Sciatic nerve (tissue), 2 donors: Measurements from ENCODE around the gene MAN2A1. TPM values are rescaled to one million over a fixed set of nuclear protein-coding genes. Genes with fewer than 3 reads are reported as not detected.

Source experiments
- ATAC-seq: fragments of 200-7000 bp; cut with Tn5 transposase; one replicate; pipeline ENCODE4 v1.9.1; 2020; ENCODE audit warnings: mild to moderate bottlenecking, moderate library complexity
- DNase-seq: peaks from one replicate; pipeline ENCODE4 v3.0.0-alpha.2; 2020; ENCODE audit warnings: low spot score
- intact Hi-C: fragments of 100-400 bp; cut with DNase I; formaldehyde crosslinking; loops from one replicate; pipeline ENCODE4 v1.14.2; 2022
- total RNA-seq: library from RNA; stranded (reverse); fragmentation: NEBNext Ultra II Directional; extraction: Animal tissue kit (Norgen Biotek cat#: 25700); gene quantifications from one replicate; pipeline ENCODE4 v1.2.1, GENCODE V29; 2021
- donor health status: DM: no; HTN: no; CAD: no.
- donor health status: DM: no; HTN: no; CAD: no.

The MAN2A1 gene
- total RNA-seq = 45.2 TPM

GRCh38 chr5:109689740-109690241 lies at the start of gene MAN2A1:
TSS of gene MAN2A1 (plus strand) at chr5:109689927. CDS start at chr5:109690418, 491 bp downstream.
- ATAC-seq (peak; percentile 86), DNase-seq (peak; percentile 89)
- intact Hi-C loops = no loop called here

DNA sequence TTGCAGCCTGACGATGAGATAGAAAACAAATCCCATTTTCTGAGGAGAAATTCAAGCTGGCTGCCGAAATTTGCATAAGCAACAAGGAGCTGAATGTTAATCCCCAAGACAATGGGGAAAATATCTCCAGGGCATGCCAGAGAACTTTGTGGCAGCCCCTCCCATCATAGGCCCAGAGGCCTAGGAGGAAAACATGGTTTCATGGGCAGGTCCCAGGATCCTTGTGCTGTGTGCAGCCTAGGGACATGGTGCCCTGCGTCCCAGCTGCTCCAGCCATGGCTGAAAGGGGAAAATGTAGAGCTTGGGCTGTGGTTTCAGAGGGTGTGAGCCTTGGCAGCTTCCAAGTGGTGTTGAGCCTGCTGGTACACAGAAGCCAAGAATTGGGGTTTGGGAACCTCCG lies 48.8 kb upstream of the MAN2A1 start:
- intact Hi-C loops = no loop called here
- ATAC-seq (no peak), DNase-seq (no peak)

DNA sequence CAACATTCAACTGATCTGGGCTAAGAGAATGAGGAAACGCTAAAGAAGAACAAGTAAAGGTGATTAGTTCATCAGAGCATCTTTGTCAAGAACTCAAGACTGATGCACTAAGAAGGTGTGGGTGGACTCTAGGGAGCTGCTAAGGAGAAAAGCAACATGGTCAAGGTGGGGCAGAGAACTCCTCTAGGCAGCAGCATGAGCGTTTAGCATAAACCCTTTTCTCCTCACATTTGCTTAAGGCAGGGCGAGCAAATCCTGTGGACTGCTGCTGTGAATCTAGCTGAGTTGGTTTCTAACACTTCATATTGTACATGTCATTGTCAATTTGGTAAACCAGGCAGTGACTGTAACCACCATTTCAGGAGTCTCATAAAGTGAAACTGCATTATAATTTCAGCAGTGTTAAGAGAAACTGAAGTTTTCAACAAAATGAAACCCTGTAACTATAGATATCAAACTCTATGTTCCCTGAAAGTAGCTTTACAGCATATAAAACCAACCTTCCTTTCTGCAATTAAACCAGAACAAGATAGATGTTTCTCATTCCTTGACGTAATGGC lies 45.9 kb upstream of the MAN2A1 start:
- no peak for DNase-seq
- no peak for ATAC-seq
- intact Hi-C loops = no loop called here

GRCh38 chr5:109644829-109645228 lies 44.9 kb upstream of the MAN2A1 start:
- DNase-seq (no peak), ATAC-seq (no peak)
- intact Hi-C loops = no loop called here

DNA sequence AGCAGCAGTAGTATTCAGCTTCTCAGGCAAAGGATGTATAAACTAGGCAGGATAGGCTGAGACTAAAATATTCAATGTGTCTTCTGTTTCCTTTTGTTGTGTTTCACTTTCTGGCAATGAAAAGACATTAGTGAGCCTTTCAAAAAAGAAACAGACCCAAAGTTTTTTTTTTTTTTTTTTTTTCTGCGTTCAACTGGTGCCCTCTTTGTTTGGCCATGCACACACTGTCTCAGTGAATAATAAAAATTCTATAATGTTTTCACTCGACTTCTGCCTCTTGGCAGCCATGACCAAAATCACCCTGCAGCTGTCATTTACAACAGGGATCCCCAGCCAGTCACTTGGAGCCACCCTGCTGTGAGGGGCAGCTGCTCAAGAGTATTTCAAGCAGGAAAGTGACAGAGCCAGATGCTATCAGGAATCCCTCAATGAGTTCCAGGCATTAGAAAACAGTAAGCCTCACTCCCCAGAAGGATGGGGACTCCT lies 44.0 kb upstream of the MAN2A1 start:
- intact Hi-C loops = no loop called here
- DNase-seq = no peak
- ATAC-seq = no peak

DNA sequence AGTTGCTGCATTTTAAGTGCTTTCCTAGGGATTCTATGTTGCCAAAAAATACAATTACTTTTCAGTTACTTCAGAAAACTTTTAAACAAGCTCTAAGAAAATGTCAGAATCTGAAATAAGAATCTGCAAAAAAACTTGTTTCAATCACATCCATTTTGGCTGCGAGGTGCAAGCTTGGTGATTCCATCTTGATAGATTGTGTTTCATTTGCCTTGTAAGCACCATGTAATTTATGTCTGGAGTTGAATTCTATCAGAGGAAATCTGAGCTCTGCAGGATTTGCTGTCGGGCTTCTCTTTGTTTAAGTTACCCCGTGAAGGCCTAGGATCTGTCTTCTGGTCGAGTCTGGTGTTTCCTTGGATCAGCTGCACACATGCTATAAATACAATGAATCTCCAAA lies 40.4 kb upstream of the MAN2A1 start:
- ATAC-seq (no peak), DNase-seq (no peak)
- intact Hi-C loops = no loop called here

- intact Hi-C loops = no loop called here
- ATAC-seq (no peak), DNase-seq (no peak)
These were observed 39.2 kb upstream of the MAN2A1 start for GRCh38 chr5:109650493-109650892.

DNA sequence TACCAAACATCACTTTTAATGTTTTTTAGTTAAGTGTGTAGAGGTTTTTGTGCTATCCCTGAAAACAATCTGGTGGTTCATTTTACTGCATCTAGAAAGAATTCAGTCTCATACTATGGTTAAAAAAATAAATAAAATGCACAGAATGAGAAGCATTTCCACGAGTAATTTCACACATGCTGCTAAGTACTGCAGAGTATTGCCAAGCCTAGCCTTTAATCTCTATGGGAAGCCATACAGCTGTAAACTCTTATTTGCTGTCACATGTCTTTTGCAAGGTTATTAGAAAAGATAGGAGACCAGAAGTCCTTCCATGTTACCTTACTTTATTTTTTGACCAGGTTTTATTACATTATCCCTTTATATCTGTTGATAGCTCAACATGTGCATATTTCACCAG lies 37.6 kb upstream of the MAN2A1 start:
- ATAC-seq (no peak), DNase-seq (no peak)
- intact Hi-C loops = no loop called here

GRCh38 chr5:109653042-109653441 lies 36.7 kb upstream of the MAN2A1 start:
- no peak for DNase-seq
- intact Hi-C loops = no loop called here
- ATAC-seq = no peak

DNA sequence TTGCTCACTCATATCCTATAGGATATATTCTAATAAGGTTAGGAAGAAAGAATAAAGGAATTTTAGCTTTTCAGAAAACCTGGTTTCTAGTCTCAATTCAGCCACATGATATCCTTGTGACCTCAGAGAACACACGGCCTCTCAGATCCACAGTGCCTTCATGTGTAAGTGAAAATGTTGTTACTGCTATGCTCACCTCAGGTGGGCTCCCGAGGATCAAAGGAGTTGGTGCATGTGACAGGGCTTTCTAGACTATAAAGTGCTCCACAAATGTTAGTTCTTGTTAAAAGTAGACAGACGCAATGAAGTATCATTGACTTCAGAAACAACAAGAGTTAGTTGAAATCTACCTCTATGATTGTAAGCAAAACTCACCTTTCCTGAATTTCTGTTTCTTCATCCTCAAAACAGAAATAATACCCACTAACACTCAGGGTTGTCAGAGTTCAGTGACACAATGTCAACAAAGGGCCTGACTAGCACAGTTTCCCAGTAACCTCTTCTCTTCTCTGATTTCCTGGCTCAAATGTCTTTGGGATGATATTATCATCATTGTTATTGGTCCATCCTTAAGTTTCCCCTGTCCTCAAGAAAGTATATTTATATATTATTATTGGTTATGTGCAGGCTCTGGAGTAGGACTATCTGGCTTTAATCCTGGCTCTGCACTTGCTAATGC lies 36.0 kb upstream of the MAN2A1 start:
- intact Hi-C loops = no loop called here
- no peak for ATAC-seq
- no peak for DNase-seq

GRCh38 chr5:109654455-109654854 lies 35.3 kb upstream of the MAN2A1 start:
- DNase-seq (no peak), ATAC-seq (no peak)
- intact Hi-C loops = no loop called here

GRCh38 chr5:109655841-109656240 lies 33.9 kb upstream of the MAN2A1 start:
- ATAC-seq (peak; percentile 25), DNase-seq (no peak)
- intact Hi-C loops = no loop called here

GRCh38 chr5:109656829-109657228 lies 32.9 kb upstream of the MAN2A1 start:
- intact Hi-C loops = no loop called here
- DNase-seq (peak; percentile 74), ATAC-seq (peak; percentile 93)

DNA sequence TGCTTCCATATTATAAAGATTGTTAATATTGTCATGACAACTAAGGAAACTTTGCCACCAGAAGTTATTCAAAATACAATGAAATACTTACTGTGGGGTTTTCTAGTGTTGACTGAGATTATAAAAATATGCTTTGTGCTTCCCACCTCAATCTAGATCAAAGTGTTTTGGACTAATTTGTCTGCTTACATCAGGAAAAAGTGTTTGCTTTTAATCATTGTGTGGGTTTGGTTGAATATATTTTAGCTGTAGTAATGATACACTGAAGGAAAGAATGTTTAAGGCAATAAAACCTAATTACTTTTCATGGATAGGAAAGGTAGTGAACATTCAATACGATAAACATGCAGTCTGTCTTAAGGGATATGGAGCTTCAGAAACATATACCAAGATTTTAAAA lies 29.8 kb upstream of the MAN2A1 start:
- intact Hi-C loops = no loop called here
- DNase-seq = no peak
- no peak for ATAC-seq

DNA sequence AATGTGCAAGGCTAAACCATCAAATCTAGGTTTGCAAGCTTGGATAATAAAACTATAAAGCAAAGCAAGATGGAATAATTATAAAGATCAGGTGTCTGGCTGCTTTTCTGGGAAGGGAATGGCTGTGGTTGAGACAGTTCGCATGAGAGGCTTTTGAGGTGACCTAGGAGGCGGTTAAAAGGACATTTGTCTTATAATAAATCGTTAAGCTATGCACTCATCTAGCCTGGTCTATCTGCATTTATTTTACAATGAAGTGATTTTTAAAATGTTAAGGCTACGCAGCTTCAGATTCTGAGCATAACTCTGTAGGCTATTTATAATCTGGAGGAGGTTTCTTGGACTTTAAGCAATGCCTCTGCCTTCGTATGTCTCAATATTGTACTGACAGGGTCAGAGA lies 29.4 kb upstream of the MAN2A1 start:
- DNase-seq (no peak), ATAC-seq (no peak)
- intact Hi-C loops = no loop called here

DNA sequence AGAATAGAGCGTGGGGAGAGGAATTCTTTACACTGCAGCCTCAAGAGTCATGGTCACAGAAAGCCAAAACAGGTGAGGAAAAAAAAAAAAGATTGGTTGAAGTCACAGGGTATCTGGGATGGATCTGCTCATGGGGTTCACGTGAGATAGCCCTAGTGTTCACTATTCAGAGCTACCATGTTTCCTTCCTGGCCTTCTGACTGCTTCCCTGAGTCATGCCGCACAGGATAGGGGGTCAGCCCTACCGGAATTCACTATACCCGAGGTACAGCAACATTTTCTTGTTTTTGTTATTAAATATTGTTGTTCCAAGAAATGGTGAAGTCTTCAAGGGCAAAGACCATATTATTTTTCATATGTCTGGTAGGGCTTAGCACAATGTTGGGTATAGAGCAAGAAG lies 21.5 kb upstream of the MAN2A1 start:
- intact Hi-C loops = no loop called here
- DNase-seq (no peak), ATAC-seq (no peak)

DNA sequence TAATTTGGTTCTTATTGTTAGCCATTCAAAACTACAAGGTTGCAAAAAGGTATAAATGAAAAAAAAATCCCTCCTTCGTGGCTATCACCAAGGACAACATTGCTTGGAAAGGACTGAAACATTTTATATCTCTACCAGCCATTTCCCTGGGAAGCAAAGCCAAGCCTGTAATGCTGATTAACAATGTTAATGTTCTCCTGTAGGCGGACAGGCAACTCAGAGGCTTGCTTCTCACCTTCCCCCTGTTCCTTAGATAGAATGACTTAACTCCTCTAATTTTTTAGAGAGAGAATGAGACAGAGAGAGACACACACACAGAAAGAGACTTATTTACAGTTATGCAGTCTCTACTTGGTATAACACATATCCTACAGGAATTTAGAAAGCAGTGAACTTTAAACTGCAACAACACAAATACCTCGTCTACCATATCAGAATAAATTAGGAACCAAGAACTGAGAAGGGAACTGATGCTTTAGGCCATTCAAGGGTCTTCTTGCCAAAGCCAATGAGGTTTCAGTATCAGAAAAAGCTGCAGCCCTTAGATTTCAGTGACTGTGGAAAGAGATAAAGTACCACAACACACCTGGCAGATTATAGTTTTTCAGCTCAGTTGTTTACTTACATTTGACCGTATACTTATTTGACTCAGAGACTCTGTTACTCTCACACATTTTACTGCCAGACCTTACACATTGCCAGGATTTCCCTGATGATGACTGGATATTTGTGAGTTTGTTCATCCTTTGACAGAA lies 20.9 kb upstream of the MAN2A1 start:
- intact Hi-C loops = no loop called here
- no peak for DNase-seq
- no peak for ATAC-seq

- no peak for DNase-seq
- no peak for ATAC-seq
- intact Hi-C loops = no loop called here
These were observed 19.6 kb upstream of the MAN2A1 start for GRCh38 chr5:109669991-109670706.

- no peak for ATAC-seq
- intact Hi-C loops = no loop called here
These were observed 18.6 kb upstream of the MAN2A1 start for GRCh38 chr5:109671136-109671535.

GRCh38 chr5:109674596-109674995 lies 15.1 kb upstream of the MAN2A1 start:
- ATAC-seq (no peak), DNase-seq (no peak)
- intact Hi-C loops = no loop called here

More at GRCh38 chr5:109671136-109671535, 18.6 kb upstream of the MAN2A1 start:
- no peak for DNase-seq
